GM19395 (cell line): ENCODE results near the gene CNNM2.

Experiments used
- ATAC-seq: cut with Tn5 transposase; IDR thresholded peaks from one replicate; pipeline ENCODE4 v1.9.1; 2021; ENCODE audit warnings: mild to moderate bottlenecking, moderate library complexity; ENCODE audit not compliant: unreplicated experiment

CNNM2 gene

GRCh38 chr10:102917962-102918816 is at the start of gene CNNM2:
TSS of gene CNNM2 (plus strand) at chr10:102918294. CDS start at chr10:102918481, 187 bp downstream.
- ATAC-seq = peak; percentile 92

- ATAC-seq = no peak
These were observed 49.2 kb upstream of the CNNM2 start for GRCh38 chr10:102868911-102869257.

GRCh38 chr10:102869258-102870198 is 48.6 kb upstream of the CNNM2 start, which contains the start of gene AS3MT:
TSS of gene AS3MT (plus strand) at chr10:102869470. CDS start at chr10:102869593, 123 bp downstream.
- ATAC-seq = no peak

GRCh38 chr10:102870221-102870620 is 47.9 kb upstream of the CNNM2 start:
- ATAC-seq = no peak

- no peak for ATAC-seq
These were observed 45.9 kb upstream of the CNNM2 start for GRCh38 chr10:102872163-102872562.

- ATAC-seq = no peak
These were observed 41.3 kb upstream of the CNNM2 start for GRCh38 chr10:102876747-102877153.

- ATAC-seq = no peak
These were observed 39.5 kb upstream of the CNNM2 start for GRCh38 chr10:102878629-102879028.

GRCh38 chr10:102880256-102880655 is 37.8 kb upstream of the CNNM2 start:
- ATAC-seq = no peak

- ATAC-seq = no peak
These were observed 30.0 kb upstream of the CNNM2 start for GRCh38 chr10:102888048-102888447.

GRCh38 chr10:102894466-102895213 is 23.5 kb upstream of the CNNM2 start:
- ATAC-seq = no peak

- ATAC-seq = no peak
These were observed 18.1 kb upstream of the CNNM2 start for GRCh38 chr10:102900006-102900405.

- no peak for ATAC-seq
These were observed 13.7 kb upstream of the CNNM2 start for GRCh38 chr10:102904346-102904745.

GRCh38 chr10:102906507-102906906 is 11.6 kb upstream of the CNNM2 start:
- ATAC-seq = no peak

GRCh38 chr10:102914781-102915180 is 3.3 kb upstream of the CNNM2 start:
- no peak for ATAC-seq

- no peak for ATAC-seq
These were observed 1.9 kb upstream of the CNNM2 start for GRCh38 chr10:102916173-102916572.

- ATAC-seq = peak; percentile 43
These were observed 656 bp upstream of the CNNM2 start for GRCh38 chr10:102917314-102917961.

- peak; percentile 2 for ATAC-seq
These were observed 737 bp downstream of the CNNM2 start for GRCh38 chr10:102918817-102919245.

GRCh38 chr10:102919246-102919959 is 1.3 kb downstream of the CNNM2 start:
- ATAC-seq = no peak

GRCh38 chr10:102919992-102920739 is 2.1 kb downstream of the CNNM2 start:
- no peak for ATAC-seq
